WTC11 (cell line): Measurements from ENCODE around the gene AFF3. TPM values are rescaled to one million over a fixed set of nuclear protein-coding genes. Genes with fewer than 3 reads are reported as not detected.

Experiments
- ATAC-seq: fragments of 200-7000 bp; cut with Tn5 transposase; 2 replicates; pipeline ENCODE4 v1.10.0; 2021; ENCODE audit warnings: mild to moderate bottlenecking, moderate library complexity
- CTCF ChIA-PET: fragments of 300-600 bp; sonication (Branson Sonifier 250); formaldehyde crosslinking; loops from one replicate; lab custom pipeline; 2021; ENCODE audit warnings: antibody characterized with exemption; lab: Charles Lee
- POLR2A ChIA-PET: fragments of 350-600 bp; sonication (Branson Sonifier 250); formaldehyde crosslinking; loops from one replicate; lab custom pipeline; 2021; ENCODE audit warnings: antibody characterized with exemption; lab: Charles Lee
- DNase-seq: peaks from one replicate; pipeline ENCODE4 v3.0.0; 2021; ENCODE audit warnings: low spot score
- H3K27ac Mint-ChIP-seq: 2 replicates; pipeline ENCODE4 v1.8.0; 2021; ENCODE audit warnings: mixed read lengths
- H3K27me3 Mint-ChIP-seq: 2 replicates; pipeline ENCODE4 v1.8.0; 2021; ENCODE audit warnings: low read depth, mild to moderate bottlenecking, moderate library complexity, mixed read lengths
- H3K36me3 Mint-ChIP-seq: 2 replicates; pipeline ENCODE4 v1.8.0; 2021; ENCODE audit warnings: mixed read lengths
- H3K4me1 Mint-ChIP-seq: 2 replicates; pipeline ENCODE4 v1.8.0; 2022; ENCODE audit warnings: mixed read lengths
- H3K4me3 Mint-ChIP-seq: 2 replicates; pipeline ENCODE4 v1.8.0; 2021; ENCODE audit warnings: mild to moderate bottlenecking, moderate library complexity, mixed read lengths
- H3K9me3 Mint-ChIP-seq: 2 replicates; pipeline ENCODE4 v1.8.0; 2021; ENCODE audit warnings: mixed read lengths
- CBFB ChIP-seq: sonication (generic); formaldehyde crosslinking; IDR thresholded peaks from 2 replicates; pipeline ENCODE4 v1.8.1; 2022; ENCODE audit warnings: mild to moderate bottlenecking, low read depth, missing genetic modification reagents
- CREB1 ChIP-seq: sonication (generic); formaldehyde crosslinking; IDR thresholded peaks from 2 replicates; pipeline ENCODE4 v1.8.0; 2023; ENCODE audit warnings: mild to moderate bottlenecking, missing genetic modification reagents
- ELF4 ChIP-seq: sonication (generic); formaldehyde crosslinking; IDR thresholded peaks from 2 replicates; pipeline ENCODE4 v1.8.1; 2022; ENCODE audit warnings: low read depth, mild to moderate bottlenecking, moderate library complexity, missing genetic modification reagents
- EMX1 ChIP-seq: fragments of 250-450 bp; sonication (Bioruptor Pico); IDR thresholded peaks from 2 replicates; pipeline ENCODE4 v1.8.0; 2021; ENCODE audit warnings: mild to moderate bottlenecking
- ESRRA ChIP-seq: sonication (generic); formaldehyde crosslinking; IDR thresholded peaks from 2 replicates; pipeline ENCODE4 v1.8.1; 2022; ENCODE audit warnings: mild to moderate bottlenecking, missing genetic modification reagents, borderline replicate concordance
- FOXJ3 ChIP-seq: sonication (generic); formaldehyde crosslinking; IDR thresholded peaks from 2 replicates; pipeline ENCODE4 v1.9.0; 2021; ENCODE audit warnings: missing genetic modification reagents, mild to moderate bottlenecking, borderline replicate concordance
- FOXP4 ChIP-seq: sonication (generic); formaldehyde crosslinking; IDR thresholded peaks from 2 replicates; pipeline ENCODE4 v1.8.0; 2022; ENCODE audit warnings: mild to moderate bottlenecking, missing genetic modification reagents
- GABPB1 ChIP-seq: sonication (generic); formaldehyde crosslinking; IDR thresholded peaks from 2 replicates; pipeline ENCODE4 v1.8.1; 2023; ENCODE audit warnings: mild to moderate bottlenecking, missing genetic modification reagents
- HMGXB4 ChIP-seq: sonication (generic); formaldehyde crosslinking; IDR thresholded peaks from 2 replicates; pipeline ENCODE4 v1.8.1; 2023; ENCODE audit warnings: mild to moderate bottlenecking, moderate library complexity, missing genetic modification reagents
- NFYB ChIP-seq: sonication (generic); formaldehyde crosslinking; conservative IDR thresholded peaks from 2 replicates; pipeline ENCODE4 v1.8.0; 2022; ENCODE audit warnings: low read depth, missing genetic modification reagents
- RELA ChIP-seq: sonication (generic); formaldehyde crosslinking; IDR thresholded peaks from 2 replicates; pipeline ENCODE4 v1.8.1; 2022; ENCODE audit warnings: missing genetic modification reagents, mild to moderate bottlenecking, borderline replicate concordance
- SMAD3 ChIP-seq: sonication (generic); formaldehyde crosslinking; IDR thresholded peaks from 2 replicates; pipeline ENCODE4 v1.8.0; 2022; ENCODE audit warnings: missing genetic modification reagents, mild to moderate bottlenecking, borderline replicate concordance
- SOX15 ChIP-seq: fragments of 250-450 bp; sonication (Bioruptor Pico); IDR thresholded peaks from 2 replicates; pipeline ENCODE4 v1.9.0; 2021; ENCODE audit warnings: mild to moderate bottlenecking
- TEAD1 ChIP-seq: sonication (generic); formaldehyde crosslinking; IDR thresholded peaks from 2 replicates; pipeline ENCODE4 v1.8.0; 2022; ENCODE audit warnings: mild to moderate bottlenecking, missing genetic modification reagents
- ZBTB43 ChIP-seq: sonication (generic); formaldehyde crosslinking; IDR thresholded peaks from 2 replicates; pipeline ENCODE4 v1.8.1; 2023; ENCODE audit warnings: mild to moderate bottlenecking, missing genetic modification reagents
- ZNF671 ChIP-seq: fragments of 250-450 bp; sonication (Bioruptor Pico); IDR thresholded peaks from 2 replicates; pipeline ENCODE4 v1.8.0; 2021; ENCODE audit warnings: mild to moderate bottlenecking
- total RNA-seq: library from RNA; stranded (reverse); gene quantifications from 3 replicates; pipeline ENCODE4 v1.2.3, GENCODE V29; 2021
- TF ChIP-seq, protein P1 (sequence below): sonication (generic); formaldehyde crosslinking; IDR thresholded peaks from 2 replicates; pipeline ENCODE4 v1.8.1; 2022; ENCODE audit warnings: low read depth, mild to moderate bottlenecking, moderate library complexity, missing genetic modification reagents, borderline replicate concordance
- TF ChIP-seq, protein P2 (sequence below): fragments of 250-450 bp; sonication (Bioruptor Pico); IDR thresholded peaks from 2 replicates; pipeline ENCODE4 v1.9.0; 2021; ENCODE audit warnings: mild to moderate bottlenecking, borderline replicate concordance

The AFF3 gene
- total RNA-seq, 1 experiment from 2014 or later, result 1.2 TPM

- Mint-ChIP-seq H3K27me3 (peaks cover 72% of the 10 kb centered on the region), H3K4me1 (0 out of 2 replicates have a peak, but pooled peaks cover 3% of the 10 kb centered on the region), H3K36me3 (no peaks in the 10 kb centered on the region), H3K9me3 (no peaks in the 10 kb centered on the region), H3K4me3 (no peak overlapping the region), H3K27ac (no peak overlapping the region)
- no peak for ATAC-seq
- DNase-seq, result no peak
- POLR2A ChIA-PET, result no interaction called here
- TF ChIP-seq, protein P1, sequence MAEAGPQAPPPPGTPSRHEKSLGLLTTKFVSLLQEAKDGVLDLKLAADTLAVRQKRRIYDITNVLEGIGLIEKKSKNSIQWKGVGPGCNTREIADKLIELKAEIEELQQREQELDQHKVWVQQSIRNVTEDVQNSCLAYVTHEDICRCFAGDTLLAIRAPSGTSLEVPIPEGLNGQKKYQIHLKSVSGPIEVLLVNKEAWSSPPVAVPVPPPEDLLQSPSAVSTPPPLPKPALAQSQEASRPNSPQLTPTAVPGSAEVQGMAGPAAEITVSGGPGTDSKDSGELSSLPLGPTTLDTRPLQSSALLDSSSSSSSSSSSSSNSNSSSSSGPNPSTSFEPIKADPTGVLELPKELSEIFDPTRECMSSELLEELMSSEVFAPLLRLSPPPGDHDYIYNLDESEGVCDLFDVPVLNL (CRISPR knock-in tag), result no peak
- TF ChIP-seq, protein P2, sequence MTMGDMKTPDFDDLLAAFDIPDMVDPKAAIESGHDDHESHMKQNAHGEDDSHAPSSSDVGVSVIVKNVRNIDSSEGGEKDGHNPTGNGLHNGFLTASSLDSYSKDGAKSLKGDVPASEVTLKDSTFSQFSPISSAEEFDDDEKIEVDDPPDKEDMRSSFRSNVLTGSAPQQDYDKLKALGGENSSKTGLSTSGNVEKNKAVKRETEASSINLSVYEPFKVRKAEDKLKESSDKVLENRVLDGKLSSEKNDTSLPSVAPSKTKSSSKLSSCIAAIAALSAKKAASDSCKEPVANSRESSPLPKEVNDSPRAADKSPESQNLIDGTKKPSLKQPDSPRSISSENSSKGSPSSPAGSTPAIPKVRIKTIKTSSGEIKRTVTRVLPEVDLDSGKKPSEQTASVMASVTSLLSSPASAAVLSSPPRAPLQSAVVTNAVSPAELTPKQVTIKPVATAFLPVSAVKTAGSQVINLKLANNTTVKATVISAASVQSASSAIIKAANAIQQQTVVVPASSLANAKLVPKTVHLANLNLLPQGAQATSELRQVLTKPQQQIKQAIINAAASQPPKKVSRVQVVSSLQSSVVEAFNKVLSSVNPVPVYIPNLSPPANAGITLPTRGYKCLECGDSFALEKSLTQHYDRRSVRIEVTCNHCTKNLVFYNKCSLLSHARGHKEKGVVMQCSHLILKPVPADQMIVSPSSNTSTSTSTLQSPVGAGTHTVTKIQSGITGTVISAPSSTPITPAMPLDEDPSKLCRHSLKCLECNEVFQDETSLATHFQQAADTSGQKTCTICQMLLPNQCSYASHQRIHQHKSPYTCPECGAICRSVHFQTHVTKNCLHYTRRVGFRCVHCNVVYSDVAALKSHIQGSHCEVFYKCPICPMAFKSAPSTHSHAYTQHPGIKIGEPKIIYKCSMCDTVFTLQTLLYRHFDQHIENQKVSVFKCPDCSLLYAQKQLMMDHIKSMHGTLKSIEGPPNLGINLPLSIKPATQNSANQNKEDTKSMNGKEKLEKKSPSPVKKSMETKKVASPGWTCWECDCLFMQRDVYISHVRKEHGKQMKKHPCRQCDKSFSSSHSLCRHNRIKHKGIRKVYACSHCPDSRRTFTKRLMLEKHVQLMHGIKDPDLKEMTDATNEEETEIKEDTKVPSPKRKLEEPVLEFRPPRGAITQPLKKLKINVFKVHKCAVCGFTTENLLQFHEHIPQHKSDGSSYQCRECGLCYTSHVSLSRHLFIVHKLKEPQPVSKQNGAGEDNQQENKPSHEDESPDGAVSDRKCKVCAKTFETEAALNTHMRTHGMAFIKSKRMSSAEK, result no peak
- TF ChIP-seq ESRRA (CRISPR knock-in tag) (no peak), SOX15 (CRISPR knock-in tag) (no peak), CREB1 (CRISPR knock-in tag) (no peak), FOXP4 (no peak), ZNF671 (no peak), CBFB (CRISPR knock-in tag) (no peak), EMX1 (CRISPR knock-in tag) (no peak), NFYB (CRISPR knock-in tag) (no peak), RELA (no peak), HMGXB4 (CRISPR knock-in tag) (no peak), ELF4 (CRISPR knock-in tag) (no peak), TEAD1 (CRISPR knock-in tag) (no peak), ZBTB43 (CRISPR knock-in tag) (no peak), GABPB1 (CRISPR knock-in tag) (no peak), SMAD3 (CRISPR knock-in tag) (no peak), FOXJ3 (no peak)
- TF ChIP-seq, all 79 proteins: peak for 0
- CTCF ChIA-PET, result no interaction called here
These were observed 17.6 kb downstream of the AFF3 start for GRCh38 chr2:100124761-100125160.
